K562 (cell line): Measurements from ENCODE around the gene PKP1. TPM values are rescaled to one million over a fixed set of nuclear protein-coding genes. Genes with fewer than 3 reads are reported as not detected.

Experiments
- ATAC-seq: fragments of 200-7000 bp; cut with Tn5 transposase; 3 replicates; pipeline ENCODE4 v1.9.1; 2020; ENCODE audit warnings: moderate library complexity
- BruUV-seq: library from RNA; stranded (reverse); fragments of 400-500 nt; replicated peaks from 2 replicates; lab custom pipeline; 2021; lab: Mats Ljungman, UMichigan
- CTCF ChIA-PET: fragments of 300-600 bp; formaldehyde crosslinking; extraction: SDS; loops from one replicate; lab custom pipeline; 2021; ENCODE audit warnings: low intra/inter-chr PET ratio; lab: Yijun Ruan, JAX
- POLR2A ChIA-PET: fragments of 300-600, 350-650 bp; sonication (Branson Sonifier 250); formaldehyde crosslinking; extraction: SDS; loops from one replicate; lab custom pipeline; 2021; ENCODE audit warnings: antibody characterized with exemption, inconsistent platforms; lab: Yijun Ruan, JAX
- DNase-seq, 4 experiments: peaks; one replicate each; pipeline versions ENCODE4 v3.0.0 to v3.0.0-alpha.2; 2011 to 2018; ENCODE audit warnings: low spot score in 3 of 4, mixed read lengths in 3 of 4; ENCODE audit errors: extremely low read depth in 1 of 4
- FAIRE-seq: peaks from 2 replicates; lab custom pipeline; 2011; peaks lifted over from hg19 to GRCh38; lab: Jason Lieb, UNC
- H2AFZ ChIP-seq: 2 replicates; pipeline ENCODE4 v1.6.0; 2011; ENCODE audit warnings: low read depth, low read length, control low read depth, inconsistent platforms
- H3K27ac ChIP-seq: fragments of 200-600 bp; 3 replicates; pipeline ENCODE4 v1.8.0; 2011; ENCODE audit warnings: low read depth, mild to moderate bottlenecking, control low read depth, inconsistent platforms, low read length, moderate library complexity, mixed read lengths; ENCODE audit errors: extremely low read depth
- H3K27me3 ChIP-seq, 2 experiments: fragments of 300-600 bp in 1 of 2; 2 replicates in 1 of 2; 3 replicates in 1 of 2; pipeline versions ENCODE4 v1.6.0 to v1.8.0; 2011; ENCODE audit warnings: inconsistent platforms in 2 of 2, low read length in 2 of 2, mild to moderate bottlenecking in 1 of 2, mixed read lengths in 1 of 2, moderate library complexity in 1 of 2; ENCODE audit not compliant: control insufficient read depth in 2 of 2, insufficient read depth in 2 of 2
- H3K36me3 ChIP-seq: fragments of 300-600 bp; 3 replicates; pipeline ENCODE4 v1.8.0; 2011; ENCODE audit warnings: mild to moderate bottlenecking, low read length, inconsistent platforms; ENCODE audit not compliant: control insufficient read depth, insufficient read depth
- H3K4me1 ChIP-seq, 2 experiments: fragments of 200-600 bp in 1 of 2; replicated peaks in 1 of 2; 2 replicates in 1 of 2; 3 replicates in 1 of 2; pipeline versions ENCODE4 v1.5.1 to v1.8.0; 2011; ENCODE audit warnings: inconsistent platforms in 2 of 2, low read length in 2 of 2, mild to moderate bottlenecking in 1 of 2, mixed read lengths in 1 of 2, moderate library complexity in 1 of 2; ENCODE audit not compliant: control insufficient read depth in 2 of 2, insufficient read depth in 2 of 2
- H3K4me2 ChIP-seq: 2 replicates; pipeline ENCODE4 v1.6.1; 2011; ENCODE audit warnings: low read length, control low read depth, inconsistent platforms, mixed read lengths; ENCODE audit not compliant: insufficient read depth
- H3K4me3 ChIP-seq: fragments of 200-600 bp; sonication (generic), shearing (Covaris generic); 2 replicates; pipeline ENCODE4 v1.5.1; 2016; ENCODE audit warnings: control low read depth, inconsistent platforms
- H3K79me2 ChIP-seq: fragments of 200-600 bp; 3 replicates; pipeline ENCODE4 v1.8.0; 2011; ENCODE audit warnings: low read length, inconsistent platforms; ENCODE audit not compliant: control insufficient read depth, insufficient read depth
- H3K9ac ChIP-seq, 2 experiments: 2 replicates each; pipeline versions ENCODE4 v1.6.0 to v1.6.1; 2011; ENCODE audit warnings: low read depth in 2 of 2, low read length in 2 of 2, control low read depth in 1 of 2, inconsistent platforms in 1 of 2, mild to moderate bottlenecking in 1 of 2, mixed read lengths in 1 of 2; ENCODE audit not compliant: insufficient read depth in 1 of 2
- H3K9me1 ChIP-seq: one replicate; pipeline ENCODE4 v1.6.0; 2011; ENCODE audit warnings: inconsistent platforms, mild to moderate bottlenecking, low read length, moderate library complexity; ENCODE audit not compliant: control insufficient read depth, insufficient read depth
- H3K9me3 ChIP-seq: replicated peaks from 2 replicates; pipeline ENCODE4 v1.5.1; 2011; ENCODE audit warnings: low read depth, low read length, inconsistent platforms; ENCODE audit not compliant: control insufficient read depth, insufficient read depth
- H4K20me1 ChIP-seq: replicated peaks from 2 replicates; pipeline ENCODE4 v1.6.1; 2011; ENCODE audit warnings: low read length, inconsistent platforms, mixed read lengths; ENCODE audit not compliant: control insufficient read depth, insufficient read depth
- ARNT ChIP-seq, 2 experiments: fragments of 450-650 bp; IDR thresholded peaks; 2 replicates each; pipeline ENCODE4 v1.6.1; 2016; ENCODE audit warnings: mild to moderate bottlenecking in 1 of 2
- FIP1L1 ChIP-seq: fragments of 200-400 bp; formaldehyde crosslinking; IDR thresholded peaks from 2 replicates; pipeline ENCODE4 v1.6.1; 2018; ENCODE audit warnings: mild to moderate bottlenecking, low read depth, low read length; ENCODE audit not compliant: poor library complexity, severe bottlenecking
- HNRNPLL ChIP-seq: fragments of 200-400 bp; formaldehyde crosslinking; IDR thresholded peaks from 2 replicates; pipeline ENCODE4 v1.6.1; 2017; ENCODE audit warnings: low read length, low read depth, mild to moderate bottlenecking; ENCODE audit not compliant: poor library complexity, severe bottlenecking
- KDM1A ChIP-seq, 2 experiments: fragments of 450-650 bp; IDR thresholded peaks; 2 replicates each; pipeline ENCODE4 v1.6.1; 2016; ENCODE audit warnings: mild to moderate bottlenecking in 2 of 2
- NR3C1 ChIP-seq: sonication (generic); formaldehyde crosslinking; IDR thresholded peaks from 2 replicates; pipeline ENCODE4 v1.8.1; 2022; ENCODE audit warnings: missing genetic modification reagents
- TEAD4 ChIP-seq, 2 experiments: sonication (generic) in 1 of 2; formaldehyde crosslinking in 1 of 2; IDR thresholded peaks; 2 replicates each; pipeline versions ENCODE4 v1.6.1 to v1.8.0; 2012 to 2022; ENCODE audit warnings: borderline replicate concordance in 1 of 2, inconsistent platforms in 1 of 2, low read length in 1 of 2, mild to moderate bottlenecking in 1 of 2, missing genetic modification reagents in 1 of 2
- ZNF766 ChIP-seq: fragments of 200-800 bp; sonication (Bioruptor generic); conservative IDR thresholded peaks from 2 replicates; pipeline ENCODE4 v1.6.1; 2016; ENCODE audit warnings: missing genetic modification characterization, missing compliant biosample characterization
- WGBS: fragments of 100-300 bp; shearing (Covaris generic); methylation state at CpG from one replicate; pipeline ENCODE4 v1.1.6; 2016; ENCODE audit warnings: low coverage, mixed read lengths; ENCODE audit not compliant: insufficient coverage; ENCODE audit errors: missing lambda C conversion rate; 5-methylcytosine and 5-hydroxymethylcytosine counted together
- in situ Hi-C: fragments of 300-500 bp; cut with MboI; formaldehyde crosslinking; loops from 4 replicates; pipeline ENCODE4 v1.15.0; 2018; ENCODE audit warnings: inconsistent platforms, mixed read lengths
- intact Hi-C: fragments of 100-400 bp; cut with micrococcal nuclease; formaldehyde crosslinking; loops from 2 replicates; pipeline ENCODE4 v1.14.2; 2022
- polyA plus RNA-seq, 8 experiments: library from polyadenylated mRNA; depleted of rRNA in 4 of 8; stranded (reverse) in 5 of 8; unstranded in 3 of 8; fragments of >200 nt; fragmentation: Nextera tagmentation in 2 of 8; fragmentation: Illumina TruSeq in 1 of 8; extraction: Ambion mirVana in 2 of 8; extraction: Trizol in 1 of 8; gene quantifications; 2 replicates each; pipeline versions ENCODE4 v1.2.1 to v1.2.3, GENCODE V29; 2011 to 2014; ENCODE audit warnings: inconsistent platforms in 1 of 8, missing spikeins in 1 of 8
- total RNA-seq, 7 experiments: library from RNA; depleted of rRNA in 6 of 7; stranded (reverse); fragments of >200 nt in 6 of 7; fragmentation: Illumina TruSeq in 2 of 7; extraction: Trizol in 2 of 7; gene quantifications; 2 replicates each; pipeline versions ENCODE4 v1.2.1 to v1.2.3, GENCODE V29; 2011 to 2021; ENCODE audit warnings: low replicate concordance in 1 of 7
- TF ChIP-seq, protein P1 (sequence below): sonication (generic); formaldehyde crosslinking; IDR thresholded peaks from 2 replicates; pipeline ENCODE4 v1.8.0; 2022; ENCODE audit warnings: mild to moderate bottlenecking, missing genetic modification reagents, borderline replicate concordance

PKP1 gene
- total and polyA plus RNA-seq, 9 of the 15 experiments (the other 6 are each of a cell fraction or from before 2014, with no cell fraction given), result not detected

DNA sequence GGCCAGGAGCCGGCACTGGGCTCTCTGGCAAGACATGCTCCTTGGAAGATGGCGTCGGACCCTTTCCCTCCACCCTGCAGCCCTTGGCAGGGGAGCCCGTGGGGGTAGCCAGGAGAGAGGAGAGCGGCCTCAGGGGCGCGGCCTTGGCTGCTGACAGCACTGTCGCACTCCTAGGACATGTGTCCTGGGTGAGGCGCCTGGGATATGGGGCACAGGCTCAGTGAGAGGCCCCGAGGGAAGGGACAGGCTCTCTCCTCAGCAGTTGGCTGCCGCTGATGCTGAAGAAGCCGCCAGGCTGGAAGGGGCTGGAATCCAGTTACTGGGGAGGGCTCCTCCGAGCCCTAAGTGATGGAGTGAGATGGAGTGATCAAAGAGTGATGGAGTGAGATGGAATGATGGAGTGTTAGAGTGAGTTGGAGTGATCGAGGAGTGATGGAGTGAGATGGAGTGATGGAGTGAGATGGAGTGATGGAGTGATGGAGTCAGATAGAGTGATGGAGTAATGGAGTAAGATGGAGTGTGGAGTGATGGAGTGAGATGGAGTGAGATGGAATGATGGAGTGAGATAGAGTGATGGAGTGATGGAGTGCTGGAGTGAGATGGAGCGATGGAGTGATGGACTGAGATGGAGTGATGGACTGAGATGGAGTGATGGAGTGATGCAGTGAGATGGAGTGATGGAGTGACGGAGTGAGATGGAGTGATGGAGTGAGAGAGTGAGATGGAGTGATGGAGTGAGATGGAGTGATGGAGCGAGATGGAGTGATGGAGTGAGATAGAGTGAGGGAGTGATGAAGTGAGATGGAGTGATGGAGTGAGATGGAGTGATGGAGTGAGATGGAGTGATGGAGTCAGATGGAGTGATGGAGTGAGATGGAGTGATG, 27.6 kb upstream of the PKP1 start:
- intact Hi-C loops, result no loop called here
- no peaks in the 10 kb centered on the region for H3K79me2 ChIP-seq
- no peaks in the 10 kb centered on the region for H3K36me3 ChIP-seq
- no peak overlapping the region for H3K9ac ChIP-seq
- H3K27me3 ChIP-seq, result peaks cover 1 to 48% of the 10 kb centered on the region in 2 experiments; a peak in 4 of 5 replicates
- FAIRE-seq (no peak), DNase-seq (no peak), ATAC-seq (no peak)
- CTCF ChIA-PET, result interaction anchor here (3.3 kb wide), 1 partner anchor 105 kb away, joined by 60 read pairs; no protein-coding TSS in a partner anchor
- no peaks in the 10 kb centered on the region for H3K9me3 ChIP-seq
- H3K27ac ChIP-seq, result no peak overlapping the region
- no peak overlapping the region for H3K4me3 ChIP-seq
- no peak overlapping the region for H2AFZ ChIP-seq
- BruUV-seq, result no TSS peak
- peaks cover 9% of the 10 kb centered on the region for H3K9me1 ChIP-seq
- H3K4me1 ChIP-seq, result peaks cover 0 to 18% of the 10 kb centered on the region in 2 experiments; a peak in 2 of 5 replicates
- no peak overlapping the region for H3K4me2 ChIP-seq
- in situ Hi-C loops, result no loop called here
- TF ChIP-seq ZNF766, result no peak
- TF ChIP-seq, protein P1, sequence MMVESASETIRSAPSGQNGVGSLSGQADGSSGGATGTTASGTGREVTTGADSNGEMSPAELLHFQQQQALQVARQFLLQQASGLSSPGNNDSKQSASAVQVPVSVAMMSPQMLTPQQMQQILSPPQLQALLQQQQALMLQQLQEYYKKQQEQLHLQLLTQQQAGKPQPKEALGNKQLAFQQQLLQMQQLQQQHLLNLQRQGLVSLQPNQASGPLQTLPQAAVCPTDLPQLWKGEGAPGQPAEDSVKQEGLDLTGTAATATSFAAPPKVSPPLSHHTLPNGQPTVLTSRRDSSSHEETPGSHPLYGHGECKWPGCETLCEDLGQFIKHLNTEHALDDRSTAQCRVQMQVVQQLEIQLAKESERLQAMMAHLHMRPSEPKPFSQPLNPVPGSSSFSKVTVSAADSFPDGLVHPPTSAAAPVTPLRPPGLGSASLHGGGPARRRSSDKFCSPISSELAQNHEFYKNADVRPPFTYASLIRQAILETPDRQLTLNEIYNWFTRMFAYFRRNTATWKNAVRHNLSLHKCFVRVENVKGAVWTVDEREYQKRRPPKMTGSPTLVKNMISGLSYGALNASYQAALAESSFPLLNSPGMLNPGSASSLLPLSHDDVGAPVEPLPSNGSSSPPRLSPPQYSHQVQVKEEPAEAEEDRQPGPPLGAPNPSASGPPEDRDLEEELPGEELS (CRISPR knock-in tag), result no peak
- TF ChIP-seq HNRNPLL, result no peak
- no peak for TF ChIP-seq NR3C1 (CRISPR knock-in tag)
- no peak for TF ChIP-seq ARNT (IDR thresholded peaks at IDR 0.05)
- TF ChIP-seq KDM1A (IDR thresholded peaks at IDR 0.05), result peak in 1 of 2 experiments; percentile 48; a peak in 1 of 4 replicates
- no peak for TF ChIP-seq TEAD4 (IDR thresholded peaks at IDR 0.05; ENCODE audit: low read length)
- no peak for TF ChIP-seq TEAD4 (CRISPR knock-in tag; IDR thresholded peaks at IDR 0.05; ENCODE audit: borderline replicate concordance)
- no peak for TF ChIP-seq FIP1L1
- POLR2A ChIA-PET, result no interaction called here
- 1% methylated on average over 17 of the region's 17 CpGs for WGBS
- peaks cover 14% of the 10 kb centered on the region for H4K20me1 ChIP-seq
